OCI-LY7 (cell line): ENCODE measurements around the gene CCDC70. TPM values are rescaled to one million over a fixed set of nuclear protein-coding genes. Genes with fewer than 3 reads are reported as not detected.

ENCODE experiments used
- BruUV-seq: library from RNA; stranded (reverse); fragments of 400-500 nt; replicated peaks from 2 replicates; lab custom pipeline; 2021; lab: Mats Ljungman, UMichigan
- CTCF ChIA-PET: fragments of 300-600 bp; sonication (Branson Sonifier 250); formaldehyde crosslinking; loops from one replicate; lab custom pipeline; 2022; ENCODE audit warnings: antibody characterized with exemption; ENCODE audit not compliant: unreplicated experiment; lab: Charles Lee
- POLR2A ChIA-PET: fragments of 300-600 bp; sonication (Branson Sonifier 250); formaldehyde crosslinking; loops from one replicate; lab custom pipeline; 2022; ENCODE audit warnings: antibody characterized with exemption; lab: Charles Lee
- DNase-seq: peaks from one replicate; pipeline ENCODE4 v3.0.0-alpha.2; 2015; ENCODE audit warnings: low spot score
- H2AFZ ChIP-seq: fragments of 200-600 bp; sonication (generic), shearing (Covaris generic); 2 replicates; pipeline ENCODE4 v1.6.1; 2014; ENCODE audit warnings: mild to moderate bottlenecking, antibody characterized with exemption, low read length, moderate library complexity
- H3K27ac ChIP-seq: fragments of 200-600 bp; sonication (generic); 2 replicates; pipeline ENCODE4 v1.5.1; 2014; ENCODE audit warnings: mixed run types, low read depth, mild to moderate bottlenecking, moderate library complexity, low read length, inconsistent platforms; ENCODE audit not compliant: poor library complexity, severe bottlenecking
- H3K36me3 ChIP-seq: fragments of 200-600 bp; sonication (generic); 2 replicates; pipeline ENCODE4 v1.6.1; 2014; ENCODE audit warnings: mild to moderate bottlenecking, antibody characterized with exemption, low read length, moderate library complexity, mixed read lengths; ENCODE audit not compliant: insufficient read depth
- H3K4me1 ChIP-seq: fragments of 200-600 bp; sonication (generic); 2 replicates; pipeline ENCODE4 v1.5.1; 2014; ENCODE audit warnings: mild to moderate bottlenecking, low read length; ENCODE audit not compliant: insufficient read depth, poor library complexity, severe bottlenecking
- H3K4me2 ChIP-seq: fragments of 200-600 bp; sonication (generic); 2 replicates; pipeline ENCODE4 v1.6.1; 2014; ENCODE audit warnings: mild to moderate bottlenecking, low read length
- H3K4me3 ChIP-seq: fragments of 200-600 bp; sonication (generic); 2 replicates; pipeline ENCODE4 v1.5.1; 2014; ENCODE audit warnings: mild to moderate bottlenecking, low read depth, low read length; ENCODE audit not compliant: poor library complexity, severe bottlenecking
- H3K79me2 ChIP-seq: fragments of 200-600 bp; sonication (generic); 2 replicates; pipeline ENCODE4 v1.6.1; 2016; ENCODE audit warnings: low read depth, mild to moderate bottlenecking, low read length, moderate library complexity, mixed read lengths; ENCODE audit not compliant: insufficient read depth
- H3K9me2 ChIP-seq: fragments of 200-600 bp; sonication (generic); 2 replicates; pipeline ENCODE4 v1.6.1; 2016; ENCODE audit warnings: mild to moderate bottlenecking, low read length, mixed read lengths; ENCODE audit not compliant: insufficient read depth
- H3K9me3 ChIP-seq: fragments of 200-600 bp; sonication (generic); 2 replicates; pipeline ENCODE4 v1.6.1; 2014; ENCODE audit warnings: mild to moderate bottlenecking, mixed run types, low read length, mixed read lengths
- H4K20me1 ChIP-seq: fragments of 200-600 bp; sonication (generic); 2 replicates; pipeline ENCODE4 v1.6.1; 2014; ENCODE audit warnings: mild to moderate bottlenecking, antibody characterized with exemption, low read length, moderate library complexity, mixed read lengths; ENCODE audit not compliant: insufficient read depth
- EZH2phosphoT487 ChIP-seq: fragments of 200-600 bp; sonication (generic); IDR thresholded peaks from 2 replicates; pipeline ENCODE4 v1.6.1; 2018; ENCODE audit warnings: low read depth, borderline replicate concordance, mild to moderate bottlenecking, mixed run types, antibody characterized with exemption, low read length, moderate library complexity, mixed read lengths
- intact Hi-C: fragments of 100-400 bp; cut with micrococcal nuclease; formaldehyde crosslinking; loops from one replicate; pipeline ENCODE4 v1.10.0; 2022; ENCODE audit not compliant: unreplicated experiment
- total RNA-seq, 2 experiments: library from RNA; depleted of rRNA in 1 of 2; stranded (reverse); fragments of >200 nt in 1 of 2; shearing (Covaris generic) in 1 of 2; gene quantifications; 2 replicates each; pipeline ENCODE4 v1.2.3, GENCODE V29; 2014 to 2022
- TF ChIP-seq, protein P1 (sequence below): fragments of 200-600 bp; sonication (generic); conservative IDR thresholded peaks from 2 replicates; pipeline ENCODE4 v1.5.1; 2014; ENCODE audit warnings: mild to moderate bottlenecking, antibody characterized with exemption, low read length, moderate library complexity, mixed read lengths

Gene CCDC70
- total RNA-seq, 2 experiments from 2014 or later, result not detected

DNA sequence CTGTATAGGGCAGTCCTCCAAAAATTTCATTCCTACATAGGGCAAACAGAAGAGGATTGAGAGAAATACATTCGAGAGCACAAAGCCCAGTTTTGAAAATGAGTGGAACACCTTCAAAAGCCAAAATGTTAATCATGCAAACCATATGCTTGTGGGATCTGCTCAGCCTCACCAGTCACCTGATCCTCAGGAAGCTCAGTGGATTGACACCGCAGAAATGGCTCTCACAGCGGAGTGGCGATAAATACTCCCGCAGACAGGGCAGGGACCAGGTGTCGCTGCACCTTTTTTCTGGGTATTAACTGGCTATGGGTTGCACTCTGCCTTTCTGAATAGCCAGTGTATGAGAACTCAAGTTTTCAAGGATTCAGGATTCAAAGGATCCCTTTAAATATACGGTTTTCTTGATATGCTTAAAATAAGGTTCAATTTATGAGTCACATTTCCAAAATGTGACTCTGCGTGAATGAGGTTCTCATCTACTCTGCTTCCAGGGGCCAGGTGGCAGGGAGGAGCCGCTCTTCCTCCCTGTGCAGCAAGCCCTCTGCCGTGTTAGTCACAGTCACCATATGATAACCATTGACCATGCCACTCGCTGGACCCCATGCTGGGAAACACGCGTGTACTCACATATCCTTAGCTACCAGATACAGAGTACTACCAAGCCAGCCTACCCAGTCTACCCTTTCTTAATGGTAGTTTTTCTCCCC, 39.5 kb upstream of the CCDC70 start:
- intact Hi-C loops, result loop anchor here (10.0 kb wide), 2 partner anchors 927 to 1227 kb away; no protein-coding TSS in a partner anchor

DNA sequence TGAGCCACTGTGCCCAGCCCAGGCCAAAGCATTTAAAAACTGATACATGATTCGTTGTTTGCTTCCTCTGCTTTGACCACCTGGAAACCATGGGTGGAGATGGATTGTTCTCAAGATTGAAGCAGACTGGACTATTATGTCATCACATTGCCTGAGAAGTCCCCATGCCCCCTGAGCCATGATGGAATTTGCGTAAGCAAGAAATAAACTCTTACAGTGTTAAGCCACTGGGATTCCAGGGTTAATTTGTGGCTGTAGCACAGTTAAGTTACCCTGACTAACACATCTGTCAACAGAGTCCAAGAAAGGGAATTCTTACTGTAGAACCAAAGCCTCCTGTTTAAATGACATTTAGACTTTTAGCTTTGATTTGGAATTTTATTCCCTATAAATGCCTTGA, 38.4 kb upstream of the CCDC70 start:
- ChIA-PET POLR2A (interaction anchor here (0.7 to 10.6 kb wide), 4 partner anchors 9 to 403 kb away, joined by 3 to 147 read pairs (median 26); no protein-coding TSS in a partner anchor), CTCF (interaction anchor here (1.0 kb wide), 1 partner anchor 9 kb away, joined by 5 read pairs; no protein-coding TSS in a partner anchor)
- H3K4me2 ChIP-seq, result peak overlapping the region; percentile 77
- H4K20me1 ChIP-seq, result no peaks in the 10 kb centered on the region
- intact Hi-C loops, result loop anchor here (10.0 kb wide), 2 partner anchors 929 to 1229 kb away; no protein-coding TSS in a partner anchor
- BruUV-seq, result no TSS peak
- no peak overlapping the region for H3K4me3 ChIP-seq
- no peak for TF ChIP-seq EZH2phosphoT487
- TF ChIP-seq, protein P1, sequence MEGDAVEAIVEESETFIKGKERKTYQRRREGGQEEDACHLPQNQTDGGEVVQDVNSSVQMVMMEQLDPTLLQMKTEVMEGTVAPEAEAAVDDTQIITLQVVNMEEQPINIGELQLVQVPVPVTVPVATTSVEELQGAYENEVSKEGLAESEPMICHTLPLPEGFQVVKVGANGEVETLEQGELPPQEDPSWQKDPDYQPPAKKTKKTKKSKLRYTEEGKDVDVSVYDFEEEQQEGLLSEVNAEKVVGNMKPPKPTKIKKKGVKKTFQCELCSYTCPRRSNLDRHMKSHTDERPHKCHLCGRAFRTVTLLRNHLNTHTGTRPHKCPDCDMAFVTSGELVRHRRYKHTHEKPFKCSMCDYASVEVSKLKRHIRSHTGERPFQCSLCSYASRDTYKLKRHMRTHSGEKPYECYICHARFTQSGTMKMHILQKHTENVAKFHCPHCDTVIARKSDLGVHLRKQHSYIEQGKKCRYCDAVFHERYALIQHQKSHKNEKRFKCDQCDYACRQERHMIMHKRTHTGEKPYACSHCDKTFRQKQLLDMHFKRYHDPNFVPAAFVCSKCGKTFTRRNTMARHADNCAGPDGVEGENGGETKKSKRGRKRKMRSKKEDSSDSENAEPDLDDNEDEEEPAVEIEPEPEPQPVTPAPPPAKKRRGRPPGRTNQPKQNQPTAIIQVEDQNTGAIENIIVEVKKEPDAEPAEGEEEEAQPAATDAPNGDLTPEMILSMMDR, result no peak
- DNase-seq, result no peak
- no peaks in the 10 kb centered on the region for H3K79me2 ChIP-seq
- H3K27ac ChIP-seq, result peak overlapping the region; percentile 95
- H2AFZ ChIP-seq, result no peak overlapping the region
- peaks cover 95% of the 10 kb centered on the region for H3K4me1 ChIP-seq
- no peaks in the 10 kb centered on the region for H3K9me2 ChIP-seq
- no peaks in the 10 kb centered on the region for H3K9me3 ChIP-seq
- no peaks in the 10 kb centered on the region for H3K36me3 ChIP-seq

More for the DNA sequence above, 39.5 kb upstream of the CCDC70 start:
- POLR2A ChIA-PET, result interaction anchor here (0.6 to 10.6 kb wide), 12 partner anchors 7 to 634 kb away, joined by 3 to 147 read pairs (median 6); no protein-coding TSS in a partner anchor
- Histone ChIP-seq H3K9me3 (no peaks in the 10 kb centered on the region), H3K4me1 (peaks cover 84% of the 10 kb centered on the region), H3K4me3 (peak overlapping the region; percentile 44), H4K20me1 (no peaks in the 10 kb centered on the region), H3K36me3 (no peaks in the 10 kb centered on the region), H2AFZ (peak overlapping the region; percentile 39; the same call in 1 of the 2 replicates), H3K4me2 (peak overlapping the region; percentile 77), H3K27ac (peak overlapping the region; percentile 95), H3K79me2 (no peaks in the 10 kb centered on the region), H3K9me2 (no peaks in the 10 kb centered on the region)
- no peak for TF ChIP-seq EZH2phosphoT487
- TF ChIP-seq, protein P1, result no peak
- no TSS peak for BruUV-seq
- no peak for DNase-seq
- CTCF ChIA-PET, result interaction anchor here (0.6 to 2.3 kb wide), 3 partner anchors 10 to 173 kb away, joined by 5 to 11 read pairs (median 6); no protein-coding TSS in a partner anchor
